DND-41 (cell line): ENCODE data around the gene PLGRKT.

ENCODE experiments used
- ATAC-seq: fragments of 200-7000 bp; cut with Tn5 transposase; 3 replicates; pipeline ENCODE4 v1.9.1; 2021; ENCODE audit warnings: low read depth; ENCODE audit not compliant: insufficient read depth
- DNase-seq: peaks from one replicate; pipeline ENCODE4 v3.0.0-alpha.2; 2020
- H2AFZ ChIP-seq: 2 replicates; pipeline ENCODE4 v1.6.0; 2012; ENCODE audit warnings: low read depth, low read length
- H3K27ac ChIP-seq: 2 replicates; pipeline ENCODE4 v1.5.1; 2012; ENCODE audit warnings: low read length, inconsistent platforms
- H3K27me3 ChIP-seq: fragments of 200-600 bp; sonication (generic); 2 replicates; pipeline ENCODE4 v1.6.0; 2012; ENCODE audit warnings: low read length, mild to moderate bottlenecking, inconsistent platforms; ENCODE audit not compliant: insufficient read depth, poor library complexity
- H3K36me3 ChIP-seq: 2 replicates; pipeline ENCODE4 v1.5.1; 2012; ENCODE audit warnings: low read length, inconsistent platforms; ENCODE audit not compliant: insufficient read depth
- H3K4me1 ChIP-seq: 2 replicates; pipeline ENCODE4 v1.5.1; 2012; ENCODE audit warnings: mild to moderate bottlenecking, low read length; ENCODE audit not compliant: insufficient read depth
- H3K4me2 ChIP-seq: 2 replicates; pipeline ENCODE4 v1.6.0; 2012; ENCODE audit warnings: mild to moderate bottlenecking, moderate library complexity, low read length, inconsistent platforms; ENCODE audit not compliant: insufficient read depth
- H3K4me3 ChIP-seq, 2 experiments: fragments of 200-600 bp in 1 of 2; shearing (Covaris generic) in 1 of 2; 2 replicates each; pipeline ENCODE4 v1.5.1; 2012 to 2016; ENCODE audit warnings: inconsistent platforms in 2 of 2, low read length in 2 of 2, mild to moderate bottlenecking in 2 of 2, low read depth in 1 of 2, moderate library complexity in 1 of 2
- H3K79me2 ChIP-seq: 2 replicates; pipeline ENCODE4 v1.6.0; 2012; ENCODE audit warnings: low read length, inconsistent platforms; ENCODE audit not compliant: insufficient read depth
- H3K9ac ChIP-seq: 2 replicates; pipeline ENCODE4 v1.6.0; 2012; ENCODE audit warnings: low read depth, mild to moderate bottlenecking, inconsistent platforms, low read length, moderate library complexity
- H3K9me3 ChIP-seq: 2 replicates; pipeline ENCODE4 v1.5.1; 2012; ENCODE audit warnings: low read length, moderate library complexity, mild to moderate bottlenecking, inconsistent platforms; ENCODE audit not compliant: insufficient read depth, severe bottlenecking
- H4K20me1 ChIP-seq: 2 replicates; pipeline ENCODE4 v1.6.0; 2012; ENCODE audit warnings: low read length; ENCODE audit not compliant: insufficient read depth
- CTCF ChIP-seq: IDR thresholded peaks from 2 replicates; pipeline ENCODE4 v1.5.1; 2012; ENCODE audit warnings: borderline replicate concordance, low read length, moderate library complexity, mild to moderate bottlenecking; ENCODE audit not compliant: poor library complexity, severe bottlenecking; ENCODE audit errors: extremely low read depth
- EZH2 ChIP-seq: IDR thresholded peaks from 3 replicates; pipeline ENCODE4 v1.6.1; 2012; ENCODE audit warnings: borderline replicate concordance, low read depth, mild to moderate bottlenecking, moderate library complexity, low read length, inconsistent platforms; ENCODE audit not compliant: severe bottlenecking

Gene PLGRKT

DNA sequence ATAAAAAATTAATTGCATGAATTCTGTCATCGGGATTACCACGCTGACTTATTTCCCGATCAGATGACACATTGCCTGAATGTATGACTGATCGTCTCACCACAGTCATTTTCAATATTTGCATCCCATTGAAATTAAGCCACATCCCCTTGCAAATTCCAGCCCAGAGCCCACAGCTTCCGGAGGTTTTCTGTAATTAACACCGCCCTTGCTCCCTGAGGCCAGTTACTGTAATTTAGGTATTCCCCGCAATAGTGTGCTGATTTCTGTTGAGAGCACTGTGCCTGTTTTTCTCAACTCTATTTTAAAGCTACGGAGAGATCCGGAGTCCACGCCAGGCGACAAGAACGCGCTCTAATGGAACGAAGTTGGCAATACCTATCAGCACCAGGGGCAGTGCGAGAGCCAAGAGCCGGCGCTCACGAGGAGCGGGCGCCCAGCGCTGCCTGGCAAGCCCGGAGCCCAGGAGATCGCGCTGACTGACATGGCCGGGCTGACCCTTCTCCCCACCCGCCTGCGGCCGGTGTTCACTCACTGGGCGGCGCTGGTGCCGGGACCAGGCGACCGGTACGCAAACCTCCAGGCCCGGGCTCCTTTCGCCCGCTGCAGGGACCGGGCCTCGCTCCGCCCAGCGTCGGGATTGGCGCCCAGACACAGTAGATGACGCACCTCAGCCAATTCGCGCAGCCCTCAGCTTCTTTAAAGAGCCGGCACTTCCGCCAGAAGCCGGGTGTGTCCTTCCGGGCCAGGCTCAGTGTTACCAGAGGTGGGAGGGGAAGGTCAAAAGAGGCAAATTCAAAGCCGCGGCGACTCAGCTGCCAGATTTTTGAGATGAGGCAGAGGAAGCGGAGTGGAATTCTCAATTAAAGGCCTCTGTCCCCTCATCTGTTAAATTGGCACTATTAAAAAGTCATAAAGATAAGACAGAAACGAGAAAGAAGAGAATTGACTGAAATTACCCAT lies at the start of gene PLGRKT:
Gene PLGRKT (minus strand): TSS at position 672 of the 963 bp plus-strand sequence. CDS start 5,948 bp downstream, outside the sequence.
- Histone ChIP-seq H3K4me3 (peak within 1 kb of the TSS; percentile 60 to 71), H3K36me3 (peaks cover 20% of the 10 kb centered on the region), H3K27ac (peak within 1 kb of the TSS; percentile 78), H3K9ac (peak within 1 kb of the TSS; percentile 77), H4K20me1 (no peaks in the 10 kb centered on the region), H3K4me1 (peaks cover 26% of the 10 kb centered on the region), H3K4me2 (peak within 1 kb of the TSS; percentile 91), H3K27me3 (no peaks in the 10 kb centered on the region), H3K9me3 (peaks cover 5% of the 10 kb centered on the region), H2AFZ (peak within 1 kb of the TSS; percentile 91), H3K79me2 (peaks cover 8% of the 10 kb centered on the region)
- ATAC-seq (peak; percentile 98), DNase-seq (peak; percentile 91)
- TF ChIP-seq EZH2 (no peak), CTCF (peak; percentile 29)

- H4K20me1 ChIP-seq, result no peaks in the 10 kb centered on the region
- no peak overlapping the region for H2AFZ ChIP-seq
- ATAC-seq, result no peak
- H3K4me1 ChIP-seq, result no peaks in the 10 kb centered on the region
- H3K27ac ChIP-seq, result no peak overlapping the region
- H3K27me3 ChIP-seq, result no peaks in the 10 kb centered on the region
- DNase-seq, result no peak
- no peaks in the 10 kb centered on the region for H3K36me3 ChIP-seq
- H3K79me2 ChIP-seq, result no peaks in the 10 kb centered on the region
- no peak for TF ChIP-seq CTCF
- TF ChIP-seq EZH2, result no peak
- H3K9me3 ChIP-seq, result no peaks in the 10 kb centered on the region
- no peak overlapping the region for H3K9ac ChIP-seq
- H3K4me2 ChIP-seq, result no peak overlapping the region
- no peak overlapping the region for H3K4me3 ChIP-seq
Measured at GRCh38 chr9:5486988-5487387, 49.3 kb upstream of the PLGRKT start.

DNA sequence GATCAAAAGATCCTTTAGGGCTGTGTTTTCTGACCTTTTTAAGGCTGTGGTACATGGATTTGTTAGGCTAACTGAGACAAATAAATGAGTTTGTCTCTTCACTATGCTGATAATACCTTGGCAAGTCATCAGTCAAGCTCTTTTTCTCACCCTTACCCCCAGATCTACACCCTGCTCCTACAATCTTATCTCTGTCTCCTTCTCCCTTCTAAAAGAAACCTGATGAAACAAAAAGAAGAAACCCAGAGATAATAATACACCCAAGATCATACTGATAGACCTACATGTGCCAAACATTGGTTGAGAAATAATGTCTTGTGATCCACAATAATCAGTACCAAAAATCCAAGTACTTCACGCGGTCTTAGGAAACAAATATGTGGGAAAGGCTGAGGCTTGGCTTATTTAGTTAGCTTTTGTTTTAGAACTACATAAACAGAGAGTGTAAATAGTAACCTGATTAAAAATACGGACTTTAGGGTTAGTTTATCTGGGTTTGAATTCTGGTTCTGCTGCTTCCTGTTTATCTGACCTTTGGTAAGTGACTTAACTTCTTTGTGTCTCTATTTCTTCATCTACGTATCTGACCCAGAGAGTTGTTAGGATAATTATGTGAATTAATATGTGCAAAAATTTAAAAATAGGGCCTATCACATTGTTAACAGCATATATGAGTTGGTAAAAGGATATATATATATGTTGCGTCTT lies 47.8 kb upstream of the PLGRKT start:
- no peak overlapping the region for H2AFZ ChIP-seq
- no peak for TF ChIP-seq EZH2
- no peak for TF ChIP-seq CTCF

More for the DNA sequence above, 47.8 kb upstream of the PLGRKT start:
- Histone ChIP-seq H3K4me2 (no peak overlapping the region), H3K9me3 (no peaks in the 10 kb centered on the region), H4K20me1 (no peaks in the 10 kb centered on the region), H3K4me1 (no peaks in the 10 kb centered on the region), H3K27ac (no peak overlapping the region), H3K4me3 (no peak overlapping the region), H3K36me3 (no peaks in the 10 kb centered on the region), H3K27me3 (no peaks in the 10 kb centered on the region), H3K9ac (no peak overlapping the region), H3K79me2 (no peaks in the 10 kb centered on the region)
- DNase-seq (no peak), ATAC-seq (no peak)
